ENCODE measurements around the gene NPS. TPM values are rescaled to one million over a fixed set of nuclear protein-coding genes. Genes with fewer than 3 reads are reported as not detected.

NPS gene
- total RNA-seq, 1 experiment from 2014 or later = not detected

DNA sequence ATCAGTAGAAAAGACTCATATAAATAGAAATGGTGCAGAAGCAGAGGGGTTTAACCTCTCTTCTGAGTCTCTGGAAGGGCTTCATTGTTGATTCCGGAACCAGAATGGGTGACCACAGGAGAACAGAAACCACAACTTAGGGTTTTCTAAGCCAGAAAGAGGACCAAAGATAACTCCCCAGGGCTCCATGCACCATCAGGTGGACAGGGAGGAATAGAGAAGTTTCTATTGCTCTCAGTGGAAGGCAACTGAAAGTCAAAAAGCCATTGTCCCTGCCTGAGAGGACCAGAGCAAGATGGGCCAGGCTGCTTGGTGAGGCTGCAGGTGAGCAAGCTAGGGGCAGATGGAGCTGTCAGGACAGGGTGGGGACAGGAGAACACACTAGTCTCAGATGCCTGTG is 14.6 kb upstream of the NPS start:
- no peak overlapping the region for H3K27ac Mint-ChIP-seq
- ATAC-seq = no peak
- H3K27me3 Mint-ChIP-seq (ENCODE audit: low read depth) = no peaks in the 10 kb centered on the region

DNA sequence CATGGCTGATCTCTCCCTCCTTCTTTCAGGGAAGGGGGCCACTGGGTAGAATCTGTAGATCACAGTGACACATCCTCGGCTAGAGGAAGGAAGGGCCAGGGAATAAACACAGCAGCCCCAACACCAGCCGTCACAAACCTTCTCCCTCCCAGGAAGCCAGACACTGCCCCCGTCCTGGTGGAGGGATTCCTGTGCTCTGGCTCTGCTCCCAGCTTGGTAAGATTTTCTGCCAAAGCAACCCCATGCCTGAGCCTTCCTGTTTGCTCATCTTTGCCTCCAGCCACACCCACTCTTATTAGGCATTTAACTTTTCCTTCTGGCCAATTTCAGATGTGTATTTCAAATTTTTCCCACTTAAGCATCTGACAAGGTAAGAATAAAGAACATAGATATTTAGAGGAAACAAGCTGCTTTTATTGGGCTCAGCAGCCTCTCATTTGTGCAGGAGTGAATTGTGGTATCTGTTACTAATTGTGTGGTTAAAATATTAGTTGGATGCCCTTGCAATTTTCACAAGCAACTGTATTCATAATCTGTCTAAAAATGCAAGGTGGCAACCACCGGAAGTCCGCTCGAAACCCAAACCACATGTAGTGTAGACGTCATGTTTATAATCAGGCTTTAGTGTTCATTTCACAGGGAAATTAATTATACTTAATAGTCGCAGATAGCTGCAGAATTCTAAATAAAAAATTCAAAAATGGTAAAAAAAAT is 13.2 kb upstream of the NPS start:
- ChIA-PET POLR2A (interaction anchor here (0.8 kb wide), 1 partner anchor 27 kb away, joined by 3 read pairs; no protein-coding TSS in a partner anchor), CTCF (no interaction called here)
- no peak overlapping the region for H3K27ac Mint-ChIP-seq
- H3K4me1 Mint-ChIP-seq = no peaks in the 10 kb centered on the region
- peaks cover 8% of the 10 kb centered on the region; the same call in 1 of the 2 replicates for H3K9me3 Mint-ChIP-seq
- no peak for DNase-seq (ENCODE audit: low spot score)
- H3K4me3 Mint-ChIP-seq = no peak overlapping the region
- no peak for ATAC-seq
- H3K36me3 Mint-ChIP-seq = no peaks in the 10 kb centered on the region
- H3K27me3 Mint-ChIP-seq (ENCODE audit: low read depth) = no peaks in the 10 kb centered on the region
- TF ChIP-seq, protein P1, sequence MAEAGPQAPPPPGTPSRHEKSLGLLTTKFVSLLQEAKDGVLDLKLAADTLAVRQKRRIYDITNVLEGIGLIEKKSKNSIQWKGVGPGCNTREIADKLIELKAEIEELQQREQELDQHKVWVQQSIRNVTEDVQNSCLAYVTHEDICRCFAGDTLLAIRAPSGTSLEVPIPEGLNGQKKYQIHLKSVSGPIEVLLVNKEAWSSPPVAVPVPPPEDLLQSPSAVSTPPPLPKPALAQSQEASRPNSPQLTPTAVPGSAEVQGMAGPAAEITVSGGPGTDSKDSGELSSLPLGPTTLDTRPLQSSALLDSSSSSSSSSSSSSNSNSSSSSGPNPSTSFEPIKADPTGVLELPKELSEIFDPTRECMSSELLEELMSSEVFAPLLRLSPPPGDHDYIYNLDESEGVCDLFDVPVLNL (CRISPR knock-in tag; IDR thresholded peaks at IDR 0.05; ENCODE audit: borderline replicate concordance, low read depth) = no peak
- TF ChIP-seq, protein P2, sequence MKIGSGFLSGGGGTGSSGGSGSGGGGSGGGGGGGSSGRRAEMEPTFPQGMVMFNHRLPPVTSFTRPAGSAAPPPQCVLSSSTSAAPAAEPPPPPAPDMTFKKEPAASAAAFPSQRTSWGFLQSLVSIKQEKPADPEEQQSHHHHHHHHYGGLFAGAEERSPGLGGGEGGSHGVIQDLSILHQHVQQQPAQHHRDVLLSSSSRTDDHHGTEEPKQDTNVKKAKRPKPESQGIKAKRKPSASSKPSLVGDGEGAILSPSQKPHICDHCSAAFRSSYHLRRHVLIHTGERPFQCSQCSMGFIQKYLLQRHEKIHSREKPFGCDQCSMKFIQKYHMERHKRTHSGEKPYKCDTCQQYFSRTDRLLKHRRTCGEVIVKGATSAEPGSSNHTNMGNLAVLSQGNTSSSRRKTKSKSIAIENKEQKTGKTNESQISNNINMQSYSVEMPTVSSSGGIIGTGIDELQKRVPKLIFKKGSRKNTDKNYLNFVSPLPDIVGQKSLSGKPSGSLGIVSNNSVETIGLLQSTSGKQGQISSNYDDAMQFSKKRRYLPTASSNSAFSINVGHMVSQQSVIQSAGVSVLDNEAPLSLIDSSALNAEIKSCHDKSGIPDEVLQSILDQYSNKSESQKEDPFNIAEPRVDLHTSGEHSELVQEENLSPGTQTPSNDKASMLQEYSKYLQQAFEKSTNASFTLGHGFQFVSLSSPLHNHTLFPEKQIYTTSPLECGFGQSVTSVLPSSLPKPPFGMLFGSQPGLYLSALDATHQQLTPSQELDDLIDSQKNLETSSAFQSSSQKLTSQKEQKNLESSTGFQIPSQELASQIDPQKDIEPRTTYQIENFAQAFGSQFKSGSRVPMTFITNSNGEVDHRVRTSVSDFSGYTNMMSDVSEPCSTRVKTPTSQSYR (CRISPR knock-in tag; IDR thresholded peaks at IDR 0.05) = no peak
- TF ChIP-seq ZNF423 (CRISPR knock-in tag; IDR thresholded peaks at IDR 0.05) (no peak), GTF2I (CRISPR knock-in tag; conservative IDR thresholded peaks at IDR 0.05) (no peak), ZNF232 (CRISPR knock-in tag; IDR thresholded peaks at IDR 0.05) (no peak)
- TF ChIP-seq, protein P3, sequence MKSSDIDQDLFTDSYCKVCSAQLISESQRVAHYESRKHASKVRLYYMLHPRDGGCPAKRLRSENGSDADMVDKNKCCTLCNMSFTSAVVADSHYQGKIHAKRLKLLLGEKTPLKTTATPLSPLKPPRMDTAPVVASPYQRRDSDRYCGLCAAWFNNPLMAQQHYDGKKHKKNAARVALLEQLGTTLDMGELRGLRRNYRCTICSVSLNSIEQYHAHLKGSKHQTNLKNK (CRISPR knock-in tag; IDR thresholded peaks at IDR 0.05) = no peak
- TF ChIP-seq, protein P4, sequence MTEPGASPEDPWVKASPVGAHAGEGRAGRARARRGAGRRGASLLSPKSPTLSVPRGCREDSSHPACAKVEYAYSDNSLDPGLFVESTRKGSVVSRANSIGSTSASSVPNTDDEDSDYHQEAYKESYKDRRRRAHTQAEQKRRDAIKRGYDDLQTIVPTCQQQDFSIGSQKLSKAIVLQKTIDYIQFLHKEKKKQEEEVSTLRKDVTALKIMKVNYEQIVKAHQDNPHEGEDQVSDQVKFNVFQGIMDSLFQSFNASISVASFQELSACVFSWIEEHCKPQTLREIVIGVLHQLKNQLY (CRISPR knock-in tag; IDR thresholded peaks at IDR 0.05) = no peak

More for the DNA sequence above, 14.6 kb upstream of the NPS start:
- ChIA-PET POLR2A (no interaction called here), CTCF (no interaction called here)
- no peaks in the 10 kb centered on the region for H3K4me1 Mint-ChIP-seq
- no peaks in the 10 kb centered on the region for H3K36me3 Mint-ChIP-seq
- H3K4me3 Mint-ChIP-seq = no peak overlapping the region
- no peak for TF ChIP-seq ELF4 (CRISPR knock-in tag; IDR thresholded peaks at IDR 0.05; ENCODE audit: low read depth)
- no peak for TF ChIP-seq NR1H2 (CRISPR knock-in tag; IDR thresholded peaks at IDR 0.05)
- TF ChIP-seq, protein P5, sequence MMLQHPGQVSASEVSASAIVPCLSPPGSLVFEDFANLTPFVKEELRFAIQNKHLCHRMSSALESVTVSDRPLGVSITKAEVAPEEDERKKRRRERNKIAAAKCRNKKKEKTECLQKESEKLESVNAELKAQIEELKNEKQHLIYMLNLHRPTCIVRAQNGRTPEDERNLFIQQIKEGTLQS (CRISPR knock-in tag; conservative IDR thresholded peaks at IDR 0.05) = no peak
- TF ChIP-seq TP53 (CRISPR knock-in tag; IDR thresholded peaks at IDR 0.05) = no peak
- TF ChIP-seq, protein P6, sequence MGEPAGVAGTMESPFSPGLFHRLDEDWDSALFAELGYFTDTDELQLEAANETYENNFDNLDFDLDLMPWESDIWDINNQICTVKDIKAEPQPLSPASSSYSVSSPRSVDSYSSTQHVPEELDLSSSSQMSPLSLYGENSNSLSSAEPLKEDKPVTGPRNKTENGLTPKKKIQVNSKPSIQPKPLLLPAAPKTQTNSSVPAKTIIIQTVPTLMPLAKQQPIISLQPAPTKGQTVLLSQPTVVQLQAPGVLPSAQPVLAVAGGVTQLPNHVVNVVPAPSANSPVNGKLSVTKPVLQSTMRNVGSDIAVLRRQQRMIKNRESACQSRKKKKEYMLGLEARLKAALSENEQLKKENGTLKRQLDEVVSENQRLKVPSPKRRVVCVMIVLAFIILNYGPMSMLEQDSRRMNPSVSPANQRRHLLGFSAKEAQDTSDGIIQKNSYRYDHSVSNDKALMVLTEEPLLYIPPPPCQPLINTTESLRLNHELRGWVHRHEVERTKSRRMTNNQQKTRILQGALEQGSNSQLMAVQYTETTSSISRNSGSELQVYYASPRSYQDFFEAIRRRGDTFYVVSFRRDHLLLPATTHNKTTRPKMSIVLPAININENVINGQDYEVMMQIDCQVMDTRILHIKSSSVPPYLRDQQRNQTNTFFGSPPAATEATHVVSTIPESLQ (CRISPR knock-in tag; IDR thresholded peaks at IDR 0.05) = no peak
- no peak for TF ChIP-seq NFATC4 (CRISPR knock-in tag; IDR thresholded peaks at IDR 0.05)
- TF ChIP-seq TCF7 (CRISPR knock-in tag; IDR thresholded peaks at IDR 0.05; ENCODE audit: low read depth) = no peak
- no peak for TF ChIP-seq ATF1 (CRISPR knock-in tag; IDR thresholded peaks at IDR 0.05)
- no peak for TF ChIP-seq FOXK1 (CRISPR knock-in tag; IDR thresholded peaks at IDR 0.05)
- no peak for TF ChIP-seq JUN (CRISPR knock-in tag; IDR thresholded peaks at IDR 0.05)
- TF ChIP-seq ZNF671 (CRISPR knock-in tag; IDR thresholded peaks at IDR 0.05) = no peak
- TF ChIP-seq, protein P7, sequence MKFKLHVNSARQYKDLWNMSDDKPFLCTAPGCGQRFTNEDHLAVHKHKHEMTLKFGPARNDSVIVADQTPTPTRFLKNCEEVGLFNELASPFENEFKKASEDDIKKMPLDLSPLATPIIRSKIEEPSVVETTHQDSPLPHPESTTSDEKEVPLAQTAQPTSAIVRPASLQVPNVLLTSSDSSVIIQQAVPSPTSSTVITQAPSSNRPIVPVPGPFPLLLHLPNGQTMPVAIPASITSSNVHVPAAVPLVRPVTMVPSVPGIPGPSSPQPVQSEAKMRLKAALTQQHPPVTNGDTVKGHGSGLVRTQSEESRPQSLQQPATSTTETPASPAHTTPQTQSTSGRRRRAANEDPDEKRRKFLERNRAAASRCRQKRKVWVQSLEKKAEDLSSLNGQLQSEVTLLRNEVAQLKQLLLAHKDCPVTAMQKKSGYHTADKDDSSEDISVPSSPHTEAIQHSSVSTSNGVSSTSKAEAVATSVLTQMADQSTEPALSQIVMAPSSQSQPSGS (CRISPR knock-in tag; IDR thresholded peaks at IDR 0.05; ENCODE audit: borderline replicate concordance, low read depth) = no peak
- no peak for TF ChIP-seq CBFB (CRISPR knock-in tag; IDR thresholded peaks at IDR 0.05; ENCODE audit: low read depth)
- TF ChIP-seq GRHL2 (CRISPR knock-in tag; IDR thresholded peaks at IDR 0.05; ENCODE audit: insufficient replicate concordance, severe bottlenecking) = no peak
- TF ChIP-seq, protein P8, sequence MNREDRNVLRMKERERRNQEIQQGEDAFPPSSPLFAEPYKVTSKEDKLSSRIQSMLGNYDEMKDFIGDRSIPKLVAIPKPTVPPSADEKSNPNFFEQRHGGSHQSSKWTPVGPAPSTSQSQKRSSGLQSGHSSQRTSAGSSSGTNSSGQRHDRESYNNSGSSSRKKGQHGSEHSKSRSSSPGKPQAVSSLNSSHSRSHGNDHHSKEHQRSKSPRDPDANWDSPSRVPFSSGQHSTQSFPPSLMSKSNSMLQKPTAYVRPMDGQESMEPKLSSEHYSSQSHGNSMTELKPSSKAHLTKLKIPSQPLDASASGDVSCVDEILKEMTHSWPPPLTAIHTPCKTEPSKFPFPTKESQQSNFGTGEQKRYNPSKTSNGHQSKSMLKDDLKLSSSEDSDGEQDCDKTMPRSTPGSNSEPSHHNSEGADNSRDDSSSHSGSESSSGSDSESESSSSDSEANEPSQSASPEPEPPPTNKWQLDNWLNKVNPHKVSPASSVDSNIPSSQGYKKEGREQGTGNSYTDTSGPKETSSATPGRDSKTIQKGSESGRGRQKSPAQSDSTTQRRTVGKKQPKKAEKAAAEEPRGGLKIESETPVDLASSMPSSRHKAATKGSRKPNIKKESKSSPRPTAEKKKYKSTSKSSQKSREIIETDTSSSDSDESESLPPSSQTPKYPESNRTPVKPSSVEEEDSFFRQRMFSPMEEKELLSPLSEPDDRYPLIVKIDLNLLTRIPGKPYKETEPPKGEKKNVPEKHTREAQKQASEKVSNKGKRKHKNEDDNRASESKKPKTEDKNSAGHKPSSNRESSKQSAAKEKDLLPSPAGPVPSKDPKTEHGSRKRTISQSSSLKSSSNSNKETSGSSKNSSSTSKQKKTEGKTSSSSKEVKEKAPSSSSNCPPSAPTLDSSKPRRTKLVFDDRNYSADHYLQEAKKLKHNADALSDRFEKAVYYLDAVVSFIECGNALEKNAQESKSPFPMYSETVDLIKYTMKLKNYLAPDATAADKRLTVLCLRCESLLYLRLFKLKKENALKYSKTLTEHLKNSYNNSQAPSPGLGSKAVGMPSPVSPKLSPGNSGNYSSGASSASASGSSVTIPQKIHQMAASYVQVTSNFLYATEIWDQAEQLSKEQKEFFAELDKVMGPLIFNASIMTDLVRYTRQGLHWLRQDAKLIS (CRISPR knock-in tag; IDR thresholded peaks at IDR 0.05; ENCODE audit: borderline replicate concordance) = no peak
- H3K9me3 Mint-ChIP-seq = peaks cover 8% of the 10 kb centered on the region; the same call in 1 of the 2 replicates
- no peak for DNase-seq (ENCODE audit: low spot score)

Measured in WTC11 (cell line).